Measurements from ENCODE around the gene SGMS1.

DNA sequence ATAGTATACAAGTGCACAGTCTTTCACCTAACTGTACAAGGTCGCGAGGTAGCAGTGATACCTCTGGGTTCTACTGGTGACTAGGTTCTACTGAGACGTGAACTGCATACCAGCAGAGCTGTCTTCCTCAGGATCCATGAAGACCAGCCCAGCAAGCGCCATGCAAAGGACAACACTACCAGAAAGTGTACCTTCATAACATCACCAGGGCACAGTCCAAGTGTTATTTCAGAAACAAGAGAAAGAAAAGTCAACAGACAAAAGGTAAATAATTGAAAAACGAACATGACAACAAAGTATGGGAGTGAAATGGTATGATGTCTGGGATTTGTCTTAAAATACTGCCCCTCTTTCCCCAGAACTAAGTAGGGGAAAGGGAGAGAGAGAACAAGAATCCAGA, 231.3 kb downstream of the SGMS1 start:
- TF ChIP-seq, protein P1, sequence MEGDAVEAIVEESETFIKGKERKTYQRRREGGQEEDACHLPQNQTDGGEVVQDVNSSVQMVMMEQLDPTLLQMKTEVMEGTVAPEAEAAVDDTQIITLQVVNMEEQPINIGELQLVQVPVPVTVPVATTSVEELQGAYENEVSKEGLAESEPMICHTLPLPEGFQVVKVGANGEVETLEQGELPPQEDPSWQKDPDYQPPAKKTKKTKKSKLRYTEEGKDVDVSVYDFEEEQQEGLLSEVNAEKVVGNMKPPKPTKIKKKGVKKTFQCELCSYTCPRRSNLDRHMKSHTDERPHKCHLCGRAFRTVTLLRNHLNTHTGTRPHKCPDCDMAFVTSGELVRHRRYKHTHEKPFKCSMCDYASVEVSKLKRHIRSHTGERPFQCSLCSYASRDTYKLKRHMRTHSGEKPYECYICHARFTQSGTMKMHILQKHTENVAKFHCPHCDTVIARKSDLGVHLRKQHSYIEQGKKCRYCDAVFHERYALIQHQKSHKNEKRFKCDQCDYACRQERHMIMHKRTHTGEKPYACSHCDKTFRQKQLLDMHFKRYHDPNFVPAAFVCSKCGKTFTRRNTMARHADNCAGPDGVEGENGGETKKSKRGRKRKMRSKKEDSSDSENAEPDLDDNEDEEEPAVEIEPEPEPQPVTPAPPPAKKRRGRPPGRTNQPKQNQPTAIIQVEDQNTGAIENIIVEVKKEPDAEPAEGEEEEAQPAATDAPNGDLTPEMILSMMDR (IDR thresholded peaks at IDR 0.05): no peak
- TF ChIP-seq POLR2A (IDR thresholded peaks at IDR 0.05): no peak
